Endothelial cell of umbilical vein (primary cell): ENCODE measurements around the gene S100A3. TPM values are rescaled to one million over a fixed set of nuclear protein-coding genes. Genes with fewer than 3 reads are reported as not detected.

Experiments
- BruUV-seq: library from RNA; stranded (reverse); fragments of 400-500 nt; replicated peaks from 2 replicates; lab custom pipeline; 2021; lab: Mats Ljungman, UMichigan
- CTCF ChIA-PET: fragments of 300-600, 350-600 bp; sonication (Branson Sonifier 250); formaldehyde crosslinking; loops from one replicate; lab custom pipeline; 2021; ENCODE audit warnings: antibody characterized with exemption, inconsistent platforms; lab: Charles Lee
- POLR2A ChIA-PET: fragments of 300-600, 350-600 bp; sonication (Branson Sonifier 250); formaldehyde crosslinking; loops from one replicate; lab custom pipeline; 2021; ENCODE audit warnings: antibody characterized with exemption, inconsistent platforms; lab: Charles Lee
- DNase-seq: peaks from one replicate; pipeline ENCODE4 v3.0.0-alpha.2; 2011; ENCODE audit warnings: low read depth, low spot score
- FAIRE-seq: peaks from 2 replicates; lab custom pipeline; 2011; peaks lifted over from hg19 to GRCh38; lab: Jason Lieb, UNC
- H2AFZ ChIP-seq: 2 replicates; pipeline ENCODE4 v1.6.0; 2012; ENCODE audit warnings: low read depth, low read length, control low read depth, inconsistent platforms
- H3K27ac ChIP-seq: 2 replicates; pipeline ENCODE4 v1.5.1; 2011; ENCODE audit warnings: low read depth, mild to moderate bottlenecking, control low read depth, low read length, moderate library complexity; ENCODE audit not compliant: insufficient read depth
- H3K27me3 ChIP-seq, 2 experiments: 2 replicates each; pipeline versions ENCODE4 v1.6.0 to v1.6.1; 2011; ENCODE audit warnings: low read length in 2 of 2, mixed read lengths in 1 of 2; ENCODE audit not compliant: control insufficient read depth in 2 of 2, insufficient read depth in 2 of 2
- H3K36me3 ChIP-seq, 2 experiments: 2 replicates in 1 of 2; 3 replicates in 1 of 2; pipeline ENCODE4 v1.5.1; 2011; ENCODE audit warnings: low read length in 2 of 2, mild to moderate bottlenecking in 1 of 2, moderate library complexity in 1 of 2; ENCODE audit not compliant: control insufficient read depth in 2 of 2, insufficient read depth in 2 of 2; ENCODE audit errors: extremely low read depth in 1 of 2
- H3K4me1 ChIP-seq: 3 replicates; pipeline ENCODE4 v1.5.1; 2011; ENCODE audit warnings: mild to moderate bottlenecking, low read length; ENCODE audit not compliant: control insufficient read depth, insufficient read depth; ENCODE audit errors: extremely low read depth
- H3K4me2 ChIP-seq: 2 replicates; pipeline ENCODE4 v1.6.1; 2011; ENCODE audit warnings: low read length, control low read depth, mixed read lengths; ENCODE audit not compliant: insufficient read depth
- H3K4me3 ChIP-seq, 3 experiments: fragments of 200-600 bp in 1 of 3; sonication (generic), shearing (Covaris generic) in 1 of 3; replicated peaks in 1 of 3; 2 replicates each; pipeline ENCODE4 v1.5.1; 2011 to 2016; ENCODE audit warnings: control low read depth in 3 of 3, low read length in 3 of 3, mild to moderate bottlenecking in 2 of 3, inconsistent platforms in 1 of 3, low read depth in 1 of 3, moderate library complexity in 1 of 3; ENCODE audit not compliant: insufficient read depth in 1 of 3
- H3K79me2 ChIP-seq: 2 replicates; pipeline ENCODE4 v1.6.0; 2012; ENCODE audit warnings: low read length, inconsistent platforms; ENCODE audit not compliant: control insufficient read depth, insufficient read depth
- H3K9ac ChIP-seq: replicated peaks from 2 replicates; pipeline ENCODE3; 2011; ENCODE audit warnings: low read length, control low read depth; ENCODE audit not compliant: insufficient read depth; ENCODE audit errors: extremely low read depth
- H3K9me1 ChIP-seq: replicated peaks from 3 replicates; pipeline ENCODE4 v1.6.0; 2011; ENCODE audit warnings: mild to moderate bottlenecking, low read length; ENCODE audit not compliant: control insufficient read depth, insufficient read depth; ENCODE audit errors: extremely low read depth
- H3K9me3 ChIP-seq: replicated peaks from 2 replicates; pipeline ENCODE4 v1.5.1; 2012; ENCODE audit warnings: low read length, inconsistent platforms; ENCODE audit not compliant: control insufficient read depth, insufficient read depth
- H4K20me1 ChIP-seq: replicated peaks from 2 replicates; pipeline ENCODE3; 2011; ENCODE audit warnings: mild to moderate bottlenecking, low read length; ENCODE audit not compliant: control insufficient read depth, insufficient read depth; ENCODE audit errors: extremely low read depth
- CTCF ChIP-seq, 2 donors: IDR thresholded peaks; 1 replicate in 1 of 2; 2 replicates in 1 of 2; pipeline ENCODE4 v1.5.1; 2011; ENCODE audit warnings: low read length in 2 of 2, mild to moderate bottlenecking in 2 of 2, moderate library complexity in 2 of 2, control low read depth in 1 of 2, inconsistent platforms in 1 of 2, low read depth in 1 of 2; ENCODE audit not compliant: insufficient read depth in 1 of 2; ENCODE audit errors: extremely low read depth in 1 of 2
- EZH2 ChIP-seq: IDR thresholded peaks from 2 replicates; pipeline ENCODE4 v1.6.1; 2012; ENCODE audit warnings: borderline replicate concordance, low read depth, mild to moderate bottlenecking, moderate library complexity, low read length, inconsistent platforms; ENCODE audit not compliant: severe bottlenecking
- FOS ChIP-seq: IDR thresholded peaks from 2 replicates; pipeline ENCODE4 v1.6.1; 2011; ENCODE audit warnings: mild to moderate bottlenecking, low read length, moderate library complexity, borderline replicate concordance; ENCODE audit not compliant: insufficient read depth
- GATA2 ChIP-seq: IDR thresholded peaks from 2 replicates; pipeline ENCODE4 v1.7.0; 2011; ENCODE audit warnings: low read depth, mild to moderate bottlenecking, moderate library complexity, mixed read lengths, low read length; ENCODE audit not compliant: insufficient read length, insufficient read depth
- JUN ChIP-seq: IDR thresholded peaks from 2 replicates; pipeline ENCODE4 v1.6.1; 2011; ENCODE audit warnings: borderline replicate concordance, low read depth; ENCODE audit not compliant: insufficient read length, insufficient read depth
- MAX ChIP-seq: IDR thresholded peaks from 2 replicates; pipeline ENCODE4 v1.6.1; 2011; ENCODE audit not compliant: insufficient read depth, insufficient read length
- MYC ChIP-seq: IDR thresholded peaks from one replicate; pipeline ENCODE4 v1.6.1; 2011; ENCODE audit warnings: mild to moderate bottlenecking, low read depth, low read length
- POLR2A ChIP-seq: IDR thresholded peaks from 2 replicates; pipeline ENCODE4 v1.6.1; 2012; ENCODE audit warnings: low read depth, mild to moderate bottlenecking, control low read depth, low read length
- POLR2AphosphoS5 ChIP-seq: IDR thresholded peaks from 2 replicates; pipeline ENCODE4 v1.6.1; 2012; ENCODE audit warnings: low read depth, mild to moderate bottlenecking, control low read depth, low read length, moderate library complexity; ENCODE audit not compliant: insufficient read depth
- dilution Hi-C: fragments of 300-500 bp; cut with MboI; formaldehyde crosslinking; loops from one replicate; pipeline ENCODE4 v1.15.0; 2019; ENCODE audit warnings: low sequenced_read_pairs; ENCODE audit not compliant: extremely low pct_ligation_motif_present
- intact Hi-C: fragments of 100-400 bp; cut with micrococcal nuclease; formaldehyde crosslinking; loops from one replicate; pipeline ENCODE4 v1.10.0; 2022
- polyA plus RNA-seq, 4 experiments: library from polyadenylated mRNA; depleted of rRNA in 3 of 4; stranded (reverse) in 3 of 4; unstranded in 1 of 4; fragments of >200 nt; gene quantifications; 2 replicates each; pipeline versions ENCODE4 v1.2.1 to v1.2.3, GENCODE V29; 2011 to 2012; ENCODE audit warnings: missing spikeins in 1 of 4
- total RNA-seq: library from RNA; stranded (reverse); gene quantifications from 2 replicates; pipeline ENCODE4 v1.2.3, GENCODE V29; 2021

The S100A3 gene
- total and polyA plus RNA-seq, 2 donors (not counting 3 experiments of a cell fraction or from before 2014, with no cell fraction given) = 0.42 to 1.3 TPM

GRCh38 chr1:153538315-153538821, 10.7 kb downstream of the S100A3 start:
- dilution Hi-C loops (no loop called here), intact Hi-C loops (no loop called here)
- FAIRE-seq = no peak
- BruUV-seq = no TSS peak
- Histone ChIP-seq H3K4me2 (no peak overlapping the region), H3K79me2 (peaks cover 15% of the 10 kb centered on the region), H3K9ac (no peak overlapping the region), H3K4me3 (no peak overlapping the region), H3K36me3 (no peaks in the 10 kb centered on the region), H3K27me3 (no peaks in the 10 kb centered on the region), H4K20me1 (no peaks in the 10 kb centered on the region), H3K9me3 (no peaks in the 10 kb centered on the region), H3K4me1 (peaks cover 22% of the 10 kb centered on the region), H3K27ac (no peak overlapping the region), H3K9me1 (no peaks in the 10 kb centered on the region), H2AFZ (no peak overlapping the region)
- DNase-seq = no peak
- TF ChIP-seq JUN (no peak), POLR2A (no peak), EZH2 (no peak), FOS (no peak), POLR2AphosphoS5 (no peak), CTCF (IDR thresholded peaks at IDR 0.05; ENCODE audit: extremely low read depth in 1 of 2, insufficient read depth in 1 of 2, low read depth in 1 of 2, low read length in 2 of 2) (no peak), GATA2 (no peak), MYC (no peak), MAX (no peak)
- POLR2A ChIA-PET = no interaction called here
- CTCF ChIA-PET = interaction anchor here (1.8 kb wide), 1 partner anchor 89 kb away, joined by 5 read pairs; the partner anchor contains the start of gene S100A13
